ENCODE results near the gene SPATA2.
"Not testable (repeated sequence)": the region's sequence is repeated elsewhere in the genome, so short reads cannot be mapped to it uniquely, and the experiment has no call there.

SPATA2 gene, protein sequence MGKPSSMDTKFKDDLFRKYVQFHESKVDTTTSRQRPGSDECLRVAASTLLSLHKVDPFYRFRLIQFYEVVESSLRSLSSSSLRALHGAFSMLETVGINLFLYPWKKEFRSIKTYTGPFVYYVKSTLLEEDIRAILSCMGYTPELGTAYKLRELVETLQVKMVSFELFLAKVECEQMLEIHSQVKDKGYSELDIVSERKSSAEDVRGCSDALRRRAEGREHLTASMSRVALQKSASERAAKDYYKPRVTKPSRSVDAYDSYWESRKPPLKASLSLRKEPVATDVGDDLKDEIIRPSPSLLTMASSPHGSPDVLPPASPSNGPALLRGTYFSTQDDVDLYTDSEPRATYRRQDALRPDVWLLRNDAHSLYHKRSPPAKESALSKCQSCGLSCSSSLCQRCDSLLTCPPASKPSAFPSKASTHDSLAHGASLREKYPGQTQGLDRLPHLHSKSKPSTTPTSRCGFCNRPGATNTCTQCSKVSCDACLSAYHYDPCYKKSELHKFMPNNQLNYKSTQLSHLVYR

DNA sequence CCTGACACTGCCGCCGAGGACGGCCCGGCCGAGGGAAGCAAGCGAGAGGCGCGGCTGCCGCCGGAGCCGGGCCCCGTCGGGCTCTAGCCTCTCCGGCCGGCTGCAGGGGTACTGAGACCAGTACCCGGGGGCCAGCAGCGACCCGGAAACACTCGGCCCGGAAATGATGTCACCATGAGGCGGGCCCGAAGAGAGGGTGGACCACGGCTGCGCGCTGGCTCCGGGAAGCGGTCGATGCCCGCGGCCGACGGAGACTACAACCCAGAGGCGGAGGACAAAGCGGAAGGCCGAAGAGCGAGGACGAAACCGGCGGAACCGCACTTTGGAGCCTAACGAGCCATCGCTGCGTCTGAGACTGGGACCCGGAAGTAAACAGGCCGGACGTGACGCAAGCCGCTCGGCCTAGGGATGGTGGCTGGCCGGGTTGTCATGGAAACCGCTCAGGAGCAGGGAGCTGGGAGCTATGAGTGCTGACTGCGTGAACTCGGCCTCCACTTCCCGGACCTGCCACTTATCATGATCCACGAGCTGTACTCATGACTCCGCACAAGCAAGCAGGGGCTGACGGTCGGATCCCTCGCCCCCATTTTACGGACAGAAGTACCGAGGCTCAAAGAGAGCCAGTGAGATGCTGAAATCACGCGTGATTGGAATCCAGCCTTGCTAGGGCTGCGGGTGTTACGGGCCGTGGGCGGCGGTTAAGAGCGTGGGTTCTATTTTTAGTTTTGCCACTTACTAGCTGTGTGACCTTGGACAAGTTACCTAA lies at the start of gene SPATA2:
SPATA2 (minus strand) TSS at position 150 of the 766 bp plus-strand sequence. CDS start 7,039 bp downstream, outside the sequence.
- peak; percentile 87 to 92 for DNase-seq

DNA sequence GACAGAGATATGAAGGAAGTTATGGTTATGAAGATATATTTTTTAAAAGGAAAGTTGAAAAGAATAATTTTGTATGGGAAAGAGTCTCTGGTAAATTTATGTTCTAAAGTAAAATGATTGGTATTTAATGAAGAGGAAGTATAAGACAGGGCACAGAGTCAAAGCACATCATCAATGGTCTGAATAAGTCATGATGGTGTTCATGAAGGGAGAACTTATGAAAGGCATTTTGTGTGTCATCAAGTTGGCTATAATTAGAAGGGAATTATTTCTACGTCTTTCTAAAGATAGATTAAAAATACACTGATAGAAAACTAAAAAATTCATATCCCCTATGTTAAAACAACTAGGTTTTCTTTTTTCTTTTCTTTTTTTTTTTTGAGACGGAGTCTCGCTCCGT lies 46.1 kb upstream of the SPATA2 start:
- no peak for DNase-seq

DNA sequence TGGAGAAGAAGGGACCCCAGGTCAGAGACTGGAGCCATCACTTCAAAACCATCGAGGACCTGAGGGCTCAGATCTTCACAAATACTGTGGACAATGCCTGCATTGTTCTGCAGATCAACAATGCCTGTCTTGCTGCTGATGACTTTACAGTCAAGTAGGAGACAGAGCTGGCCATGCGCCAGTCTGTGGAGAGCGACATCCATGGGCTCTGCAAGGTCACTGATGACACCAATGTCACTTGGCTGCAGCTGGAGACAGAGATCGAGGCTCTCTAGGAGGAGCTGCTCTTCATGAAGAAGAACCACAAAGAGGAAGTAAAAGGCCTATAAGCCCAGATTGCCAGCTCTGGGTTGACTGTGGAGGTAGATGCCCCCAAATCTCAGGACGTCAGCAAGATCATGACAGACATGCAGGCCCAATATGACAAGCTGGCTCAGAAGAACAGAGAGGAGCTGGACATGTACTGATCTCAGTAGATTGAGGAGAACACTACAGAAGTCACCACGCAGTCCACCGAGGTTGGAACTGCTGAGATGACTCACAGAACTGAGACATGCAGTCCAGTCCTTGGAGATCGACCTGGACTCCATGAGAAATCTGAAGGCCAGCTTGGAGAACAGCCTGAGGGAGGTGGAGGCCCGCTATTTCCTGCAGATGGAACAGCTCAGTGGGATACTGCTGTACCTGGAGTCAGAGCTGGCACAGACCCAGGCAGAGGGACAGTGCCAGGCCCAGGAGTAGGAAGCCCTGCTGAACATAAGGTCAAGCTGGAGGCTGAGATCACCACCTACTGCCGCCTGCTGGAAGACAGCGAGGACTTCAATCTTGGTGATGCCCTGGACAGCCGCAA lies 42.0 kb upstream of the SPATA2 start:
- DNase-seq = peak; percentile 30 to 70

DNA sequence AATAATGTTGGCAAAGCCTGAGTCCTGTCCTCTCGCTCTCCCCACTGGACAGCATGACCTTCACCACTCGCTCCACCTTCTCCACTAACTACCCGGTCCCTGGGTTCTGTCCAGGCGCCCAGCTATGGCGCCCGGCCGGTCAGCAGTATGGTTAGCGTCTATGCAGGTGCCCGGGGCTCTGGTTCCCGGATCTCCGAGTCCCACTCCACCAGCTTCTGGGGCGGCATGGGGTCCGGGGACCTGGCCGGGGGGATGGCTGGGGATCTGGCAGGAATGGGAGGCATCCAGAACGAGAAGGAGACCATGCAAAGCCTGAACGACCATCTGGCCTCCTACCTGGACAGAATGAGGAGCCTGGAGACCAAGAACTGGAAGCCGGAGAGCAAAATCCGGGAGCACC lies 41.4 kb upstream of the SPATA2 start:
- DNase-seq = no peak

DNA sequence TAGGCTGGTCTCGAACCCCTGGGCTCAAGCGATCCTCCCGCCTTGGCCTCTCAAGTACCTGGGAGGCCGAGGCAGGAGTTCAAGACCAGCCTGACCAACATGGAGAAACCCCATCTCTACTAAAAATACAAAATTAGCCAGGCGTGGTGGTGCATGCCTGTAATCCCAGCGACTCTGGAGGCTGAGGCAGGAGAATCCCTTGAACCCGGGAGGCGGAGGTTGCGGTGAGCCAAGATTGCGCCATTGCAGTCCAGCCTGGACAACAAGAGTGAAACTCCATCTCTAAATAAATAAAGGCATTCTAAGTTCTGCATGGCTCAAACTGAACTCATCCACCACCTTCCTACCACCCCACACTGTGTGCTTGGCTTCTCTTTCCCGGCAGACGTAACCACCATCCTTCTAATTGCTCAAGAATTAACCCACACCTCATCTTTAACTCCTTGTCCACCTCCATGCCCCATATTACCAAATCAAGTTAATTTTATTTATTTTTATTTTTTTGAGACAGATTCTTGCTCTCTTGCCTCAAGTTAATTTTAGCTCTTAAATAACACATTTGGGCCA lies 40.6 kb upstream of the SPATA2 start:
- DNase-seq = not testable (repeated sequence)

DNA sequence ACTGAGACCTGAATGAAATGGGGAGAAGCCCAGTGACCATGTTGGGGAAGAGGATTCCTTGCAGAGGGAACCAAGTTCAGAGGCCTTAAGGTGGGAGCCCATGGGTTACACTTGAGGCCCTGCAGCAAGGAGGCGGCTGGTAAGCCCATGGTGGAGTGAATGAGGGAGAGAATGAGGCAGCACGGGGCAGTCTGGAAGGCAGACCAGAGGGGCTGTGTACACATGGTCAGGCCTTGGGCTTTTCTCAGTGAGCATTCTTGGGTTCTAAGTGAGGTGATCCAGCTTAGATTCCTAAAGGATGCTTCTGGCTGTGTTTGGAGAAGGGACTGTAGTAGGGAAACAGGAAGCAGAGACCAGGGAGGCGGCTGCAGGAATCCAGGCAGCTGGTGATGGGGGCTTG lies 39.8 kb upstream of the SPATA2 start:
- DNase-seq = no peak

DNA sequence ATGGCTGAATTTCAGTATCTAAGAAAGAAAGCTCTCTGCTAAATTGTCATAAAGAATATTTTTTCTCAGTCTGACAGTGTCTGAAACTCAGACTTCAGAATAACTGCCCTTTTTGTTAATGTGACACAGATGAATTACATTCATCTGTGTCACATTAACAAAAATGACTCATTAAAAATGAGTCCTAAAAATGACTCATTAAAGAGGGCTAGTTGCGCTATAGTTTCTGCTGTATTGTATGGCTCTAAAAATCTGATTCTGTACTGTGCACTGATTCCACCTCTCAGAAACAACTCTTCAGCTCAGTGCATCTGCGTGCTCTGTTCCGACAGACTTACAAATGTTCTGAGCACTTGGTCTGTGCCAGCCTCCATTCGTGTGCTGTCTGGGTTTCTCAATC lies 35.8 kb upstream of the SPATA2 start:
- DNase-seq = no peak

DNA sequence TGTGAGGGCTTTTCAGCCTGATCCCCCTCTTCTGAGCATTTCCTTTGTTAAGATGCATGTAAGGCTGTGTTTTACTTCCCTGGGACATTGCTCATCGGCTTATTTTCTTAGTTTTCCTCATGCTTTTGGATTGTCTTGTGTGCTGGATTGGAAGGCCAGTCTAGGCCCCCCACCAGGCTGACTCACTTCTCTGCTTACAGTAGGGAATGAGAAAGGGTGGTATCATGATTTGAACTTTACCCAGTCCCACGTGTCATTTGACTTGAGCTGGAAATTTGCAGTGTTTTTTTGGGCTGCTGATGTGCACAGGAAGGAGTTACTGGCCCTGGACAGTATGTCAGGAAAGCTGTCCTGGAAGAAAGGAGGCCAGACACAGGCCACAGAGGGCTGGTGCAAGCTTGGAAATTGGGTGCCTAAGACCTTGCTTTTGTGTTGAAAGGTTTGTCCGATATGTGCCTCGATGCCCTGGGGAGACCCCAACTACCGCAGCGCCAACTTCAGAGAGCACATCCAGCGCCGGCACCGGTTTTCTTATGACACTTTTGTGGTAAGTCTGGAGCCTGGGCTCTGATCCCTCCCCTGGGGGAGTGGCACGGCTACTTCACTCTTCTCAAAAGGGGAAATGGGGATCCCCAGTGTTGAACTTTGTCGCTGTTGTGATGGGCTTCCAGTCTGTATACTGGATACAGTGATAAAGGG lies 33.6 kb upstream of the SPATA2 start:
- no peak for DNase-seq

DNA sequence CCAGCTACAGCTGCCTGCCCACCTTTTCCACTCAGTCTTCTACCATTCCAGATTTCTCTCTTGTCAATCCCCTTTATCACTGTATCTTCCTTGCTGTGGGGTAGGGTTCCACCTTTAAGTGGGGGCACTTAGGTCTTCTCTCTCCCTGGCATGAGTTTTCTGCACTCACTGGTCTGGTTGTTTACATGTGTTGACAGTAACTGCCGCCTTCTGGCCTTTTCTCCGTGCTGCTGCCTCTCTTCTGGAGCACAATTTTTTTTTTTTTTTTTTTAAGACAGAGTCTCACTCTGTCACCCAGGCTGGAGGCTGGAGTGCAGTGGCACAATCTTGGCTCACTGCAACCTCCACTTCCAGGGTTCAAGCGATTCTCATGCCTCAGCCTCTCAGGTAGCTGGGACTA lies 32.8 kb upstream of the SPATA2 start:
- DNase-seq = no peak

DNA sequence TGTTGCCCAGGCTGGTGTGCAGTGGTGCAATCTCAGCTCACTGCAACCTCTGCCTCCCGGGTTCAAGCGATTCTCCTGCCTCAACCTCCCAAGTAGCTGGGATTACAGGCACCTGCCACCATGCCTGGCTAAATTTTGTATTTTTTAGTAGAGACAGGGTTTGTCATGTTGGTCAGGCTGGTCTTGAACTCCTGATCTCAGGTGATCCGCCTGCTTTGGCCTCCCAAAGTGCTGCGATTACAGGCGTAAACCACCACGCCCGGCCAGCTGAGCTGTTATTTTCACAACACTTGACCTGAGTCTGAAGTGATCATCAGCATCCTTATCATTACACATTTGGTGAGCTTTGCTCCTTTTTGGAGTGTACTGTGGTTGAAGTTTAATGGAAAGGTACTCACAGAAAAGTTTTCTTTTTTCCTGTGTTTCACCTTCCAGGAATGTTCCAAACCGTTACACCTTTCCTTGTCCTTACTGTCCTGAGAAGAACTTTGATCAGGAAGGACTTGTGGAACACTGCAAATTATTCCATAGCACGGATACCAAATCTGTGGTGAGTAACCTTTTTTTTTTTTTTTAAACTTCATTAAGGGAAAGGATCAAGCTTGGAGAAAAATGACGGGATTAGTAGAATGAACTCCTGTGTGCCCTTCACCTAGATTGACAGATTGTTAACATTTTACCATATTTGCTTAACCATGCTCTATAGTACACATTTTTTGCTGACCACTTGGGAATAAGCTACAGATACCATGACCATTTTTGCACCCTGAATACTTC lies 30.6 kb upstream of the SPATA2 start:
- no peak for DNase-seq

DNA sequence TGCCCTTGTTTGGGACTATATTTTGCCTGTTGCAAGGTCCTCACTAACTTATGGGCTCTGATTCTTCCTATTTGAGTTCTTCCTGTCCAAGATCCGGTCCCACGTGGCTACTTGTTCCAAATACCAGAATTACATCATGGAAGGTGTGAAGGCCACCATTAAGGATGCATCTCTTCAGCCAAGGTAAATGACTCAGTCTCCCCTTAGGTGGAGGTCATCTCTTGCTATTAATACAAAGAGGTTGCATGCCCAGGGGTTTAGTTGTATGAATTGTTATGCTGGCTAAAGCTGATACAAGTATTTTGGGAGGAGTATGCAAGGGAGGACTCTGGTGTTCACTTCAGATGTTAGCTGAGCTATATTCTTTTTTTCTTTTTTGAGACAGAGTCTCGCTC lies 30.0 kb upstream of the SPATA2 start:
- DNase-seq = no peak

DNA sequence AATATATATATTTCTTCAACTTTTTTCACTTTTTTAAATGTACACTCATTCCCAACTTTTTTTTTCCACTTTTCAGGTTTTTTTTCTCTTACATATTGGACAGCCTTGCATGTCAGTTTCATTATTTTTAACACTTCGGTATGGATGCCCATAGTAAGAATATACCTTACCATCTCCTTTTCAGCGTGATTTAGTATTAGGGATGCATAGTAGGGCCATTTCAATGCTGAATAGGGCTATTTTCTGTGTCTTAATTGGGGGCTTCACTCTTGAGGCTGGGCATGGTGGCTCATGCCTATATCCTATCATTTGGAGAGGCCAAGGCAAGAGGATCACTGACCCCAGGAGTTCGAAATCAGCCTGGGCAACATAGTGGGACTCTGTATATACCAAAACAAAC lies 27.6 kb upstream of the SPATA2 start:
- no peak for DNase-seq

DNA sequence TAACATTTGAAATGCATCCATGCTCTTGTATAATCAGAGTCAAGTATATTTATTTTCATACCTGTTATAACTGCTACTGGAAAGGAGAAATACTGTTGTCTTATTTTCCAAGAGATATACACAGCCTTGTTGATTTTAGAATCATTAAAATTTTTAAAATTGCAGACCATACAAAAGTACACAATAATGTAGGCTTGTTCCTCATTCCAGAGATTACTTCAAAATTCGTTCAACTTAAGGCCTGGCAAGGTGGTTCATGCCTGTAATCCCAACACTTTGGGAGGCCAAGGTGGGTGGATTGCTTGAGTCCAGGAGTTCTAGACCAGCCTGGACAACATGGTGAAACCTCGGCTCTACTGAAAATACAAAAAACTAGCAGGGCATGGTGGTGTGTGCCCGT lies 27.0 kb upstream of the SPATA2 start:
- DNase-seq = no peak

DNA sequence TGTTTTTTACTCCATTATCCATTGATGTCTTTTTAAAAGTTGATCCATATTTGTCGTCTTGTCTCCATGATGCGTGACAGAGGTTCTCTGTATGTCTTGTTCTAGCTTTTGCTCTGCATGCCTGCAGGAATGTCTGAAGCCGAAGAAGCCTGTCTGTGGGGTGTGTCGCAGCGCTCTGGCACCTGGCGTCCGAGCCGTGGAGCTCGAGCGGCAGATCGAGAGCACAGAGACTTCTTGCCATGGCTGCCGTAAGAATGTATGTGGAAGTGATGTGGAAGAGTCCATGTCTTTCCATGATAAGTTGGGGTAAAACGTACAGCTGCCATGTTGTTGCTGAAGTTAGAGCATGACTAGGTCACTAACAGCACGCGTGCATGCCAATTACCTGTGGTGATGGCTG lies 26.1 kb upstream of the SPATA2 start:
- DNase-seq = no peak

DNA sequence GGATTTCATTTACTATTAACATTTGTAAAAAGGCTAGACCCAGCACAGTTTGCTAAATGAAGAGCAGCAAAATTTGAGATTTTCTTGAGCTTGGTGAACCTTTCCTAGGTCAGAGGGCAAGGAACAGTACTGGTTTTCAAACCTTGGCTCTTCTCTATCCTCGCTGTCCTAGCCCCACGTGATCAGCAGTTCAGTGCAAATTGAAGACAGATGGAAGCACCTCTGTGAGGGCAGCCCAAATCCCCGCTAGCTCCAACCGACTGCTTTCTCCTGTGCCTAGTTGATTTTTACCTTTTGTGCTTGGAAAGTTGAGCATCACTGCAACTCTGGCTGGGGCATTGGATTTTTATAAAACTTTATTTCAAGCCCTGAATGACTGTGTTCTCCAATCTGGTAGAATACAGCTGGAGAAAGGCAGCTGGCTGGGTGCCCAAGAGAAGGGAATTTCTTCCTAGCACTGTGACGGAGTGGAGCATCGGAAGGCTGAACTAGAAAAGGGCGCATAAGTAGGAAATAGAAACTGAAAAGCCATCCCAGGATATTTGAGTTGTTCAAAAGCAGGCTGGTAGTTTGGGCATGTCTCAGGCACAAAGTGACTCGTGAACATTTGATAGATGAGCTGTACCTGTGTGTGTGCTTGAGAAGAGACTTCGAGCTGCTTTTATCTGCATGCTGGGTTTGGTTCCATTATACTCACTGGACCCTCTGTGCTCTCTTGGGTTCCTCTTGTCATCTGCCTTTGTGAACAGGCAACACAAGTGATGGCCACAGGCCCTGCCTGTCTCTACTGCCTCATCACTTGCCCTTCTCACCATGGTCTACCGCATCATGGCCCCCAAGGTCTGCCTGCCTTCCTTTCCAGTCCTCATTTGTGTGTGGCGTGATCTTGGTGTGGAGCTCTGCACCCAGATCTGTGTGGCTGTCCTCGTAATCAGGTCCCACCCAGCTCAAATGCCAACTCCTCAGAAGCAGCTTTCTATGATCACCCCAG lies 23.1 kb upstream of the SPATA2 start:
- peak in 1 of 2 donors; percentile 22 for DNase-seq

DNA sequence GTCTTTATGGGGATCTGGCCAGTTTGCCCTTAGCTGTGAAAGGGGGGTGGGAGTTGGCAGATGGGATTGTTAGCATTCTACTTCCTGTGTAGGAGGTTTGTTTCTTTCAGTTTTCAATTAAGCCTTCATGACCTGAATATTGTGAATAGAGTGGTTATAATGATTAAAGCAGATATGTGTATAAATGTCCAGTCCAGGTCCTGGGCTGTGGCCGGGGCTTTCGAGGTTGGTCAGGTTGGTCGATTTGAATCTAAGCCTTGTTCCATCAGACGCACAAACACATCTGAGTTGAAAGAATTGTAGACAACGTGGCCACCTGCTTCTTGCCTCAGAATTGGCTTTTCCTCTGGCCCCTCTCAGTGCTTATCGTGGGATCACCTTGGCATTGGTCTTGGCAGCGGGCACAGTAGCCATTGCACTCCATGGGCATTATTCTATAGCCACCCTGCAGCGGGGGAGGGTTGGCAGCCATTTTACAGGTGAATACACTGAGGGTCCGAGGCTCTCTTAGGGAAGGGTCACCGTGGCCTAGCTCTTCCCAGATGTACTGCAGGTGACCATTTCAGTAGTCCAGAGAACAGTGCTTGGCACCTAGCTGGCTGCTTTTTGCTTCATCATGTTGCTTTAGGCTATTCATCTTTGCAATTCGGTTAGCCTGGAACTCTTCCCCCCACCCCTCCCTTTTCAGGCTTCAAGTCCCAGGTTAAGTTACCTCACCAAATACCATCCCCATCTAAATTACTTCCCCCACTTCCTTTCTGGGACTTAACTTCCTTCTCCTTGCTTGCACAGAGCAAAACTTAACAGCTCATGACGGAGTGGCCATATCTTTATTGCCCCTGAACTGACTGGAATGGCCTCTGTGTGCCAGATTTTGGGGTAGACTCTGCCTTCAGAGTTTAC lies 21.9 kb upstream of the SPATA2 start:
- DNase-seq = no peak

DNA sequence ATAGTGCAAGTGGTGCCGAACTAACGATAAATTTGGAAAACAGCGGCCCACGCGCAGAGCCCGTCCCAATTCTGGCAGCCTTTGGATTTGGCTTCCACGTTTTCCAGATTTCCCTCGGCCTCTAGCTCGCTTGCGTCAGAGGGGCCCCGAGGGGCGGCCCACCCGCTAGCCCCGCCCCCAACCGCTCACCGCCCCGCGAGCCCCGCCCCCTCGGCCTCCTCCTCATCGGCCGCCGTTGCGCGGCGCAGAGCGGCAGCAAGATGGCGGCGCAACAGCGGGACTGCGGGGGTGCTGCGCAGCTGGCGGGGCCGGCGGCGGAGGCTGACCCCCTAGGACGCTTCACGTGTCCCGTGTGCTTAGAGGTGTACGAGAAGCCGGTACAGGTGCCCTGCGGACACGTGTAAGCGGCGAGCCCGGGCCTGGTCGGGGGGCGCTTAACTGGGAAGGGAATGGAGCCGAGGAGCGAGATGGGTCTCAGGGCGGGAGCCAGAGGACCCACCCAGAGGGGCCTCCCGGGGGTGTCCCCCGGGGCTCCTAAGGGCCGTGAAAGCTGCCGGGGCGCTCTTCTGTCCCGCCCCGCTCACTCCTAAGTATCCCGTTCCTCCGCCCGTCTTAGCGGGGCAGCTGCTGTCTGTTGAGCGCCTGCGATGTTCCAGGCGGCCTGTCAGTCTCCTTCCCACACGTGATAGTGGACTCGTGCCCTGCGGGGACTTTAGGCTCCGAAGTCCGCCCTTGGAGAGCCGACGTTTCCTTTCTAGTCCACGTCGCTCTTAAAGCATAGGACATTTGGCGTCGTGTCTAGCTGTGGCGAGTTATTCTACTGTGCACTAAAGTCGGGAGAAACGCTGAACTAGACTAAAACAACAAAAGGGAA lies 21.1 kb upstream of the SPATA2 start, which contains the start of gene RNF114:
RNF114 (plus strand) TSS at position 245 of the 874 bp plus-strand sequence; CDS start at position 261, 16 bp downstream.
- peak; percentile 84 to 86 for DNase-seq

DNA sequence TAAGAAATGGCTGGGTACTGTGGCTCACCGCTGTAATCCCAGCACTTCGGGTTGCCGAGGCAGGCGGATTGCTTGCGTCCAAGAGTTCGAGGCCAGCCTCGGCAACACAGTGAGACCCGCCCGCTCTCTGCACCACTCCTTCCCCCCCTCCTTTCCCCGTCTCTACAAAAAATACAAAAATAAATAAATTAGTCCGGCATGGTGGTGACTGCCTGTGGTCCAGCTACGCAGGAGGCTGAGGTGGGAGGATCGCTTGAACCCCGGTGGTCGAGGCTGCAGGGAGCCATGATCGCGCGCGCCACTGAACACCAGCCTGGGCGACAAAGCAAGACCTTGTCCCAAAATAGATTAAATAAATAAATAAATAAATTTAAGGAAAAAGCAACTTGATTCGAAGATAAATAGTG lies 20.4 kb upstream of the SPATA2 start:
- DNase-seq = no peak
